IPS-11a (cell line): ENCODE data around the gene TPRG1L.

Experiments used
- H3K4me3 ChIP-seq: one replicate; pipeline ENCODE4 v1.5.1; 2013; ENCODE audit warnings: low read depth, low read length, control low read depth

TPRG1L gene

GRCh38 chr1:3627515-3628253 is 2.9 kb downstream of the TPRG1L start:
- no peak overlapping the region for H3K4me3 ChIP-seq

- no peak overlapping the region for H3K4me3 ChIP-seq
These were observed 3.6 kb downstream of the TPRG1L start for GRCh38 chr1:3628445-3628844.

GRCh38 chr1:3629561-3630160 is 4.8 kb downstream of the TPRG1L start:
- no peak overlapping the region for H3K4me3 ChIP-seq

GRCh38 chr1:3630161-3630611 is 5.4 kb downstream of the TPRG1L start:
- H3K4me3 ChIP-seq: no peak overlapping the region

GRCh38 chr1:3630914-3631313 is 6.1 kb downstream of the TPRG1L start:
- H3K4me3 ChIP-seq: no peak overlapping the region

GRCh38 chr1:3631320-3632260 is 6.8 kb downstream of the TPRG1L start:
- no peak overlapping the region for H3K4me3 ChIP-seq

GRCh38 chr1:3632298-3632697 is 7.5 kb downstream of the TPRG1L start:
- no peak overlapping the region for H3K4me3 ChIP-seq

- H3K4me3 ChIP-seq: no peak overlapping the region
These were observed 8.0 kb downstream of the TPRG1L start for GRCh38 chr1:3632716-3633343.

- no peak overlapping the region for H3K4me3 ChIP-seq
These were observed 8.7 kb downstream of the TPRG1L start for GRCh38 chr1:3633344-3634058.

- no peak overlapping the region for H3K4me3 ChIP-seq
These were observed 9.4 kb downstream of the TPRG1L start for GRCh38 chr1:3634059-3634800.

- H3K4me3 ChIP-seq: no peak overlapping the region
These were observed 11.3 kb downstream of the TPRG1L start for GRCh38 chr1:3636080-3636479.

GRCh38 chr1:3636531-3636930 is 11.7 kb downstream of the TPRG1L start:
- no peak overlapping the region for H3K4me3 ChIP-seq

GRCh38 chr1:3638027-3638426 is 13.2 kb downstream of the TPRG1L start:
- no peak overlapping the region for H3K4me3 ChIP-seq

- no peak overlapping the region for H3K4me3 ChIP-seq
These were observed 13.9 kb downstream of the TPRG1L start for GRCh38 chr1:3638676-3639075.

GRCh38 chr1:3639397-3639911 is 14.6 kb downstream of the TPRG1L start:
- no peak overlapping the region for H3K4me3 ChIP-seq

GRCh38 chr1:3640121-3640837 is 15.5 kb downstream of the TPRG1L start:
- no peak overlapping the region for H3K4me3 ChIP-seq

GRCh38 chr1:3641046-3641760 is 16.4 kb downstream of the TPRG1L start:
- H3K4me3 ChIP-seq: no peak overlapping the region

- no peak overlapping the region for H3K4me3 ChIP-seq
These were observed 17.0 kb downstream of the TPRG1L start for GRCh38 chr1:3641816-3642215.
